GM13976 (cell line): ENCODE results near the gene DHRS13.
A peak's percentile ranks its signal among the peaks of the same experiment; 100 is the strongest.

Source experiments
- DNase-seq: peaks from one replicate; pipeline ENCODE4 v3.0.0; 2012; ENCODE audit warnings: low spot score
- in situ Hi-C: fragments of 300-500 bp; cut with MboI; formaldehyde crosslinking; loops from one replicate; pipeline ENCODE4 v1.12.0; 2022; ENCODE audit warnings: low sequenced_read_pairs, mixed read lengths, inconsistent platforms; ENCODE audit not compliant: unreplicated experiment
- TF ChIP-seq, protein P1 (sequence below): IDR thresholded peaks from 2 replicates; pipeline ENCODE4 v1.5.1; 2012; ENCODE audit warnings: borderline replicate concordance, mild to moderate bottlenecking; ENCODE audit not compliant: insufficient read depth; ENCODE audit errors: extremely low read depth, missing control alignments, control extremely low read depth

DHRS13 gene

DNA sequence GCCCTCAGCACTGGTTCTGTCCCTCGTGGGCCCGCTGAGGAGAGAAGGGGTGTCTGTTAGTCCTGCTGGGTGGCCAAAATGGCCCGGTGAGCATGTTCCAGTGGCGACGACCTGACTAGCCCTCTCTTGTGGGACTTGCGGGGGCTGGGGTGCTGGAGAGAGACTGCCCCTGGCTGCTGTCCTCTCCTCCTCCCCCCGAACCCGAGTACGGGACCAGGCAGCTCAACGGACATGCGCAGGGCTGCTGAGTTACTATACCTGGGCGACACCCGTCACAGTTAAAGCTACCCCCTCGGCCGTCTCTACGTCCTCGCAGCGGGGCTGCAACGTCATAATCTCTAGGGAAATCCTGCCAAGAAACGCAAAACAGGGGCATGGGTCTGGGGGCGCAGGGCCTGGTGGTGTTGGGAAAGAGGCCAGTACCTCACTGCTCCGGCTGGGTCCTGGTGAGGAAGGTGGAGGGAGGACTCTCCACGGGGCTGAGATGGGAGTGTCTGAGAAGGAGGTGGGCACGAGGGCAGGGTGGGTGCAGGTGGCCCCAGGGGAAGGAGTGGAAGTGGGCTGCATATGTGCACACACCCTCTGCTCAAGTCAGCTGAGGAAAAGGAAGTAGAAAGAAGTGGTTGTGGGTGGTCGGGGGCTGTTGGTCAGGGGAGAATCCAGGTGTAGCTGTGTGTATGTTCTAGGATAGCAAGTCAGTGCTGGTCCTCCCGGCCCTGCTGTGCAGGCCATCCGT, 18.7 kb downstream of the DHRS13 start:
- no peak for DNase-seq
- in situ Hi-C loops: no loop called here
- TF ChIP-seq, protein P1, sequence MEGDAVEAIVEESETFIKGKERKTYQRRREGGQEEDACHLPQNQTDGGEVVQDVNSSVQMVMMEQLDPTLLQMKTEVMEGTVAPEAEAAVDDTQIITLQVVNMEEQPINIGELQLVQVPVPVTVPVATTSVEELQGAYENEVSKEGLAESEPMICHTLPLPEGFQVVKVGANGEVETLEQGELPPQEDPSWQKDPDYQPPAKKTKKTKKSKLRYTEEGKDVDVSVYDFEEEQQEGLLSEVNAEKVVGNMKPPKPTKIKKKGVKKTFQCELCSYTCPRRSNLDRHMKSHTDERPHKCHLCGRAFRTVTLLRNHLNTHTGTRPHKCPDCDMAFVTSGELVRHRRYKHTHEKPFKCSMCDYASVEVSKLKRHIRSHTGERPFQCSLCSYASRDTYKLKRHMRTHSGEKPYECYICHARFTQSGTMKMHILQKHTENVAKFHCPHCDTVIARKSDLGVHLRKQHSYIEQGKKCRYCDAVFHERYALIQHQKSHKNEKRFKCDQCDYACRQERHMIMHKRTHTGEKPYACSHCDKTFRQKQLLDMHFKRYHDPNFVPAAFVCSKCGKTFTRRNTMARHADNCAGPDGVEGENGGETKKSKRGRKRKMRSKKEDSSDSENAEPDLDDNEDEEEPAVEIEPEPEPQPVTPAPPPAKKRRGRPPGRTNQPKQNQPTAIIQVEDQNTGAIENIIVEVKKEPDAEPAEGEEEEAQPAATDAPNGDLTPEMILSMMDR: no peak

DNA sequence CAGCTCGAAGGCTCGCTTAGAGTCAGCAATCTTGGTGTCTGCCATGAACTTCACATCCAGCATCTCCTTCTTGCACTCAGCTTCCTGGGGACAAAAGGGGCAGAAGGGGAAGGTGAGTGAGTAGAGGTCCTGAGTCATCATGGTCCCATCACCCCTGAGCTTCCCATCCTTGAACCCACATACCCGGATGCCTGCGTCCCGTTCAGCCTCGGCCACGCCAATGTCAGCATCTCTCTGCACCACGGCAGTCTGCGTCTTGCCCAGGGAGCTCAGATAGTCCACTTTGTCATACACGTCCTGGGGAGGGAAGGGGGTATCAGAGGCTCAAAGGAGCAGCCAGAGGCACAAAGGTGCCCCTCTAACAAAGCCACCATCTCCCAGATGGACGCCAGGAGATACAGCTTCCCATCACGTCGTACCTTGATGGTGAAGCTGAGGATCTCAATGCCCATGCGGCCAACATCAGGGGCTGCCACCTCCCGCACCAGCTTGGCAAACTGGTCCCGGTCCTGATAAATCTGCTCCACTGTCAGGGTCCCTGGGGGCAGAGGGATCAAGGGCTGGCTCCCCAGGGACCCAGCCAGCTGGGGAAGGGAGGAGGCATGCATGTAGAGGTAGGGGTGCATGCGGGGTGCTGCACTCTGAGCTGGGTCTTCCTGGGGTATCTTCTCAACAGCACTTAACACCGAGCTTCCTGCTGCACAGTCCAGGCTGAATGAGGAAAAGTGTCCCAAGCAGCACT, 20.6 kb downstream of the DHRS13 start:
- TF ChIP-seq, protein P1: no peak
- DNase-seq: no peak
- in situ Hi-C loops: no loop called here

- DNase-seq: no peak
- TF ChIP-seq, protein P1: no peak
- in situ Hi-C loops: no loop called here
These were observed 21.3 kb downstream of the DHRS13 start for GRCh38 chr17:28881533-28882056.

GRCh38 chr17:28880572-28880945, 22.3 kb downstream of the DHRS13 start:
- no peak for DNase-seq
- TF ChIP-seq, protein P1: no peak
- in situ Hi-C loops: no loop called here

- in situ Hi-C loops: no loop called here
- DNase-seq: no peak
- TF ChIP-seq, protein P1: no peak
These were observed 22.9 kb downstream of the DHRS13 start for GRCh38 chr17:28879886-28880571.

GRCh38 chr17:28878981-28879380, 23.9 kb downstream of the DHRS13 start:
- TF ChIP-seq, protein P1: peak; percentile 35
- peak; percentile 69 for DNase-seq
- in situ Hi-C loops: no loop called here
